Measurements from ENCODE around the gene FER1L5.

FER1L5 gene

DNA sequence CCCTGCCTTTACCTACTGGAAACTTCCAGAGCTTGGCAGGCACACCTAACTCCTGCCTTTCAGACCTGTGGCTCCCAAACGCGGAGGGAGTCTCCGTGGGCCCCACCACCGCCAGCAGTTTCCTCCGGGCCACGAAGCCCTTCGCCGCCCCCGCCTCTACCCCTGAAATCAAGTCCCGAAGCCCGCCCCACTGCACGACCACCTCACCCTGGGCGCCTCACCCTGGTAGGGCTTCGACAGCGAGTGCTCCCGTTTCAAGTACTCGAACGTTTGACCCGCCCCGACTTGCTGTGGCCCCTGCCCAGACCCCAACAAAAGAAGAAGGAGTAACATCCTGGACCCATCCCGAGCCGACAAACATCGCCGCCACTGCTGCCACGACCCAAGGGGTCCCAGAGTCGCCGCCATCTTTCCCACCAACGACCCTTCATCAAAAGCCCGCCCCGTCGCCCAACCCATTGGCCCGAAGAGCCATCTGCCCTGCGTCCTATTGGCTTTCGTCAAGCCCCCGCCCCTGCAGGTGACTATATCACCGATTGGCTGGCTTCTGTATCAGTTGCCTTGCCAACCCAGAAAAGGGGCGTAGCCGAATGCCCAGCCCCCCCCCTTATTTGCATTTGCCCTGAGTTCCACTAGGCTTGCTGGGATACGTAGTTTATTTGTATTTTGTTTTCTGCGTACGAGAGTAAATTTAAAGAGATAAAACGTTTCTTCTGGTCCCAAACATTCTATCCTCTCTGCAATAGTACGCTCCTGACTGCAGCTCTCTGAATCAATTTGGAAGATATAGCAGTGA, 97.3 kb downstream of the FER1L5 start, which contains the start of gene LMAN2L:
Gene LMAN2L (minus strand): TSS at position 432 of the 796 bp plus-strand sequence. CDS start 24 bp downstream, at position 408.
- DNase-seq (ENCODE audit: low read depth in 2 of 2) = peak; percentile 90 to 91

DNA sequence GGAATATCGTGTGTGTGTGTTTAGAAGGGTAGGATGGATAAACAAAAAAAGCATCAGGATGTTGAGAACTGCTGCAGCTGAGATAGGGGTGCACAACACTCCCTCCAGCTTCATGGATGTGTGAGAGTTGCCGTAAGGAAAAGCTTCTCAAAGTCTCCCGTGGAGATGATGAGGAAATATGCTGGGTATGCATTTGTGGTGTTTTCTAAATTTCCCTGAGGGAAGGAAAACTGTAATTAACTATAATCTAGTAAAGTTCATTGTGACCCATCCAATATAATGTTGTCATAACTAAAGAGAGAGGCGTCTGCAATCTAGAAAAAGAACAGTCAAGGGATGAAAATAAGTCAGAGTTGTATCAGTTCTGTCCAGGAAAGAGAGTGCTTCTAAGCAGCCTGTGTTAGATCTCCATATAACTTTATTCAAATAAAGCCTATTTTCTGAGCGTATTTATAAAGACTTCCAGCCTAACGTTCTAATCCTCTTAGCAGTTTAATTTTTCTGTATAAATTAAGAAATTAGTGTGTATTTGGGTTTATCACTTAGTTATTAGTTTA, 104.6 kb downstream of the FER1L5 start:
- DNase-seq (ENCODE audit: low read depth in 2 of 2) = no peak

GRCh38 chr2:96751800-96752199, 109.2 kb downstream of the FER1L5 start:
- DNase-seq (ENCODE audit: low read depth in 2 of 2) = no peak

GRCh38 chr2:96753661-96754282, 111.2 kb downstream of the FER1L5 start:
- DNase-seq (ENCODE audit: low read depth in 2 of 2) = no peak

DNA sequence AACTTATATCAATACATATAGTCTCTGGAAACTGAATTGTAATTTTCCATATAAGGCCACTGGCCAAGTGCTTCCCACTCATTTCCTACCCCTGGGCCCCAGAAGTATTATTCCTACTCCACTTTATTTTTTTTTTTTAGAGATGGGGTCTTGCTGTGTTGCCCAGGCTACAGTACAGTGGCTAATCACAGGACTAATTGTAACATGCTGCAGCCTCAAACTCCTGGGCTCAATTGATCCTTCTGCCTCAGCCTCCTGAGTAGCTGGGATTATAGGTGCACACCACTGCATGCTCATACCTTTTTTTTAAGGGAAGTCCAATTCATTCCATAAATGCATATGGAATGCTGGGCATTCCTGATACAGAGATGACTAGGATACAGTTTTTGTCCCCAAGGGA, 111.8 kb downstream of the FER1L5 start:
- no peak for DNase-seq (ENCODE audit: low read depth in 2 of 2)

Measured in fibroblast of skin of left biceps (primary cell).